Stimulated activated CD4-positive, alpha-beta T cell treated with anti-CD3 and anti-CD28 coated beads, TNF-alpha, amount 100 ng/mL, for 4 hours (primary cell): ENCODE data around the gene UMODL1.

Experiments
- DNase-seq, 3 experiments: peaks; one replicate each; pipeline ENCODE4 v3.0.0-alpha.2; 2020; ENCODE audit warnings: low read depth in 3 of 3

The UMODL1 gene

GRCh38 chr21:42038826-42039425 is 32.2 kb upstream of the UMODL1 start:
- DNase-seq = no peak

GRCh38 chr21:42039470-42039901 is 31.6 kb upstream of the UMODL1 start:
- no peak for DNase-seq

DNA sequence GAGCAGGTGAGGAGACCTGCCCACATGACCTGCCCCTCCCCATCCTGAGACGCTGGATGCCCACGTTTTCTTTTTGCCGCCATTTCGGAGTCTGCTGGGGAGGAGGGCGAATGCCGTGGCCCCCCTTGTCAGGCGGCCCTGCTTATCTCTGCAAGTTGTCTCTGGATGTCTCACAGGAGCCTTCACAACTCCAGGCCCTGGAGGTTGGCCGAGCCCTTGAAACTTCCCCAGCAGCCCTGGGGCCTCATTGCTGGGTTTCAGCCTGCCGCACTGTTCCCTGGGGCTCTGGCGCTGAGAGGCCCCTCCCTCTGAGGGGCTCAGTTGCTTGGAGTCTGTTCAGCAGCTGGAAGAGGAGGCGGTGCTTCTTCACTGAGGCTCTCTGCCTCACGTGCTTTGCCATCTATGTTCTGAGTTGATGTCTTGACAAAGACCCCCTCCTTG is 31.2 kb upstream of the UMODL1 start:
- no peak for DNase-seq

GRCh38 chr21:42040411-42041180 is 30.5 kb upstream of the UMODL1 start:
- no peak for DNase-seq

GRCh38 chr21:42041246-42041645 is 29.9 kb upstream of the UMODL1 start:
- DNase-seq = no peak

DNA sequence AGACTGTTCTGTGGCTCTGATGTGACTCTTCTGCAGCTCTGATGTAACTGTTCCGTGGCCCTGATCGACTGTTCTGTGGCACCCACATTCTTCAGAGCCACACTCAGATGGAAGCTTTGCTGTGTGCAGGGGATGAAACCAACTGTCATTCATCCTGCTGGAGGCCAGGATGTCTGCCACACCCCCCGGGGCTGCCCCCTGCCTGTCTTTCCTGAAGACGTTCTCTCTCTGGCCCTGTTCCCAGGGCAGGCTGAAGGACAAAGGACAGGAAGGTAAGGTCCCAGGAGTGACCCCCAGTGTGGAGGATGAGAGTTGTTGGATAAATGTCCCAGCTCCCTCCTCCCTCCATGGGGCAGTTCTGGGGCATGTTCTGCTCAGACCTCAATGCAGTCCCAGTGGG is 29.4 kb upstream of the UMODL1 start:
- DNase-seq = no peak

GRCh38 chr21:42042651-42043050 is 28.5 kb upstream of the UMODL1 start:
- no peak for DNase-seq

DNA sequence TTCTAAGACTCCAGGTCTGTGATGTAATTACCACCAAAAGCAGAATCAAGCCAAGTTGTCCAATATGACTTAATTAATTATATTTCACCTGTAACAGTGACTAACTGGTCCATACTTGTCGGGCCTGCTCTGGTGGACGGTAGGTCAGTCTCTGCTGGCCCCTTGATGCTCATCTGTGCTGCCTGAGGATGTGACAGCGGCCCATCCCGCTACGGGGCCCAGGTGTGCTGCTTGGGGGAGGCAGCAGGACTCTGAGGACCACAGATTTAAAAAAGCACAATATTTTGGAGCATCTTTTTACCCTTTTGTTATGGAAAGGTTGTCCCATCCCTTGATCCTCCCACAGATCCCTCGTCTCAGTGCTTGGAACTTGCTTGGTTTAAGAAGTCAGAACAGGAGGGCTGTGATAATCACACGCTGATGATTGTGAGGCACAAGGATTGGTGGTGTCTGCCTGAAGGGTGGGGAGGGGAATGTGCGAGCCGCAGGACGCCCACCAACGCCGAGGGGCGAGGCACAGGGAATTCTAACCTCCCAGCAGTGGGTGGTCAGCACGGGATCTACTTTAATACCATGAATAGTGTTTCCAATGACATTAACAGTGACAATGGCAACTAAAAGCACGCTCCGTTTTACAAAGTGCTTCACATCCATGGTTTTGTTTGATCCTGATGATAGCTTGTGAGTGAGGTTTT is 27.8 kb upstream of the UMODL1 start:
- no peak for DNase-seq

DNA sequence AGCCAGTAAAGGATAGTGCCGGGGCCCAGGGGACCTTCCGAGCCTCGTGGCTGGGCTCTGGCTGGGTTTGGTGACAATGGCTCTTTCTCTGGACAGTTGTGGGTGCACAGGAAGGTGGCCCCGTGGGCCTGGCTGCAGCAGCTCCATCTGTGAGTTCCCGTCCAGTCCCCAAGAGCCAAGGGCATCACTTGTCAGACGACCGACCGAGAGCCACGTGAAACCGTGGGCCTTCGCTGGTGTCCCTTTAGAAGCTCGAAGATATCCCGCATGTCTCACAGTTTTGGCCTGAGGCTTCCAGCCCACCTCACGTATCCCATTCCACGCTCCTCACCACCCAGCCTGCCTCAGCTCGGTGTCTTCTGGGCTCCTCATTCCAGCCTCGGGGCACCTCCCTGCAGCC is 27.2 kb upstream of the UMODL1 start:
- no peak for DNase-seq

DNA sequence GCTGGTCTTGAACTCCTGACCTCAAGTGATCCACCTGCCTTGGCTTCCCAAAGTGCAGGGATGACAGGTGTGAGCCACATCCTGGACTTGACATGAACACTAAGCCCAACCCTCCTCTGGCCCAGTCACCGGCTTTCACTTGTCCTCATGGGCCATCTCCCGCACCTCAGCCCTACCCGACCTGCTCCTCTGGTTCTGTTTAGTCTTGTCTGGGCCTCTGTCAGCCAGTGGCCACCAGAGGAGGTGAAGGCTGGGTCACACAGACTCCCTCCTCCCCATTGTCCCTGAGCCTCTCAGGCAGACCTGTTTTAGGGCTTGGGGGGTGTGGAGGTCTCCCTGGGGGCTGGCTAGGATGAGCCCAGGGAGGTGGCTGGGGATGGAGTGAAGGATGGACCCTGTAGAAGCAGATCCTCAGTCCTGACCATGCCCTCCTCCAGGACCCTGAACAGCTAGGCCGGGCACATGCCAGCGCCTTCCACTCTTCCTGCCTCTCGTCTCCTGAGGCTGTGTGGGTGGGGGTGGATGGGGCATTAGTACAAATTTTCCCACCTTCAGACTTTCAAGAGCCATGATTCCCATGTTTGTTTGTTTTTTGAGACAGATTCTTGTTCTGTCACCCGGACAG is 26.1 kb upstream of the UMODL1 start:
- no peak for DNase-seq

GRCh38 chr21:42047821-42048613 is 23.1 kb upstream of the UMODL1 start:
- no peak for DNase-seq

GRCh38 chr21:42048870-42049577 is 22.1 kb upstream of the UMODL1 start:
- no peak for DNase-seq

GRCh38 chr21:42049578-42050430 is 21.3 kb upstream of the UMODL1 start:
- DNase-seq = no peak

DNA sequence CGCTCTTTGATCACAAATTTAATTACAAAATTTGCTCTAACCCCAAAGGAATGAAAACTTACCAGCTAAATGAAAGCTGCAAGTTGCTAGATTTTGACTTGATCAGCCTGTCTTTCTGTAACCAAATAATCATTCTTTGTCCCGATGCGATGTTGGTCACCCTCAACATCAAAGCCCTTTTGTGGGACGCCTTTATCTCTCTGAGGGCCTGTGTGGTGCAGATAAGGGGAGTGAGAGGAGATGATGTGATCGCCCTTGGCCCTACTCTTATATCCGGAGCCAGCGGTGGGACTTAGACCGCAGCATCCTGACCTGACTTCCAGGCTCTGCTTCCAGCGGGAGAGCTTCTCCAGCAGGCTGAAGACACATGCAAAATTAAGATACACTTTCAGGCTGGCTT is 19.3 kb upstream of the UMODL1 start:
- DNase-seq = no peak

DNA sequence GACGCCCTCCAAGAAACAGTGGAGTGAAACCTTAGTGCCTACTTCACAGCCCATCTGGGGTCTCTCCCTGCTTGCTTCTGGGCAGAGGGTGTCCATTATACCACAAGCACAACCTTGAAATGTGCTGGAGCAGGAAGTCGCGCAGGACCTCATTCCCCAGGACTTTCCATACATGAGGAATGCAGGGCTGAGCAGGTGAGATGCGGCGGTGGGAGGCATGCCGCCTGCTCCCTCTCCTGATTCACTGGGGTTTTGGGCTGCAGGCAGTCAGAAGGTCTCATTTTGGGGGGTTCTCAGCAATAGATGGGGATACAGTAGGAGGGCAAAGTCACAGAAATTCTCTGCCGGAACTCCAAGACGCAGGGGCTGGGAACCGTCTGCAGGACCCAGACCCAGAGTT is 15.7 kb upstream of the UMODL1 start:
- no peak for DNase-seq

DNA sequence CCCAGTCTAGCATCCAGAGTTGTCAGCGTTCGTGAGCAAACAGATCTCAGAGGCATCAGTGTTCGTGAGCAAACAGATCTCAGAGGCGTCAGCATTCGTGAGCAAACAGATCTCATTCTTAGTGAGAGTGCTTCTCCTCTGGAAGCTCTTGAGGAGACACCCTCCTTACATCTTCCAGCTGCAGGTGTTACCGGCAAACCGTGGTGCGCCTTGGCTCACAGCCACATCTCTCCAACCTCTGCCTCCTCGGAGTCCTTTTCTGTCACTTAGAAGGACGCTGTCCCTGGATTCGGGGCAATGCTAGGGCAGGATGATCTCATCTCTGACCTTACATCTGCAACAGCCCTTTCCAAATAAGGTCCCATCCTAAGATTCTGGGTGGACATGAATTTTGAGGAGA is 14.6 kb upstream of the UMODL1 start:
- DNase-seq = no peak

GRCh38 chr21:42056996-42057689 is 14.0 kb upstream of the UMODL1 start:
- no peak for DNase-seq

GRCh38 chr21:42057851-42058437 is 13.2 kb upstream of the UMODL1 start:
- no peak for DNase-seq

DNA sequence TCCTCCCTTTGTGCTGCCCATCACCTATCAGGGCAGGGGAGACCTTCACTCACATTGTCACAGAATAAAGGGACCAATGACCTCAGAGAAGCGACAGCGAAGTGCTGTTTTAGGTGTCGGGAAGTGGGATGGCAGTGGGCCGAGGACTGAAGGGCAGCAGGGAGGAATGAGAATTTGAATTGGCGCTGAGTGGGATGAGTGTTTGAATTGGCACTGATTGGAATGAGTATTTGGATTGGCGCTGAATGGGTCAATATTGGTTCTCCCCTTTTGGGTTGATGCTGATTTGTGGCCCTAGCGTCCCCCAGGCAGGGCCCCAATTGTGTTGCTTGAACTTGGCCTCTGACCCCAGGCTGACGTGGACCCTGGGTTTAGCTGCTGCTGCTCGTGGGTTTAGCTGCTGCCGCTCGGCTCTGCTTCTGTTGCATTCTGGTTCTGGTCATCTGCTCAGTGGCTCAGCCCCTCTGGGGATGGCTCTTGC is 12.4 kb upstream of the UMODL1 start:
- DNase-seq = no peak
